Measurements from ENCODE around the gene UBE2L5.
"Not testable (repeated sequence)": the region's sequence is repeated elsewhere in the genome, so short reads cannot be mapped to it uniquely, and the experiment has no call there.

The UBE2L5 gene

GRCh38 chr13:30437177-30437576 is 14.9 kb downstream of the UBE2L5 start:
- CTCF ChIA-PET, result no interaction called here
- POLR2A ChIA-PET (ENCODE audit: low non-redundant PET), result no interaction called here
- DNase-seq (ENCODE audit: low spot score), result no peak
- H3K27ac ChIP-seq, result no peak overlapping the region
- no peak for TF ChIP-seq CTCF (conservative IDR thresholded peaks at IDR 0.05; ENCODE audit: low read depth)

- H3K27ac ChIP-seq, result no peak overlapping the region
- TF ChIP-seq CTCF (conservative IDR thresholded peaks at IDR 0.05; ENCODE audit: low read depth), result no peak
- ChIA-PET CTCF (no interaction called here), POLR2A (ENCODE audit: low non-redundant PET) (no interaction called here)
- no peak for DNase-seq (ENCODE audit: low spot score)
Measured at GRCh38 chr13:30438286-30438685, 16.0 kb downstream of the UBE2L5 start.

GRCh38 chr13:30440910-30441703 is 18.8 kb downstream of the UBE2L5 start:
- CTCF ChIA-PET, result no interaction called here
- no peak for TF ChIP-seq CTCF (conservative IDR thresholded peaks at IDR 0.05; ENCODE audit: low read depth)
- no peak overlapping the region for H3K27ac ChIP-seq
- DNase-seq (ENCODE audit: low spot score), result no peak
- POLR2A ChIA-PET (ENCODE audit: low non-redundant PET), result no interaction called here

GRCh38 chr13:30442926-30443325 is 20.6 kb downstream of the UBE2L5 start:
- no peak for DNase-seq (ENCODE audit: low spot score)
- TF ChIP-seq CTCF (conservative IDR thresholded peaks at IDR 0.05; ENCODE audit: low read depth), result no peak
- CTCF ChIA-PET, result interaction anchor here (0.7 kb wide), 1 partner anchor 167 kb away, joined by 3 read pairs; no protein-coding TSS in a partner anchor
- no peak overlapping the region for H3K27ac ChIP-seq
- POLR2A ChIA-PET (ENCODE audit: low non-redundant PET), result no interaction called here

- DNase-seq (ENCODE audit: low spot score); POLR2A ChIA-PET (ENCODE audit: low non-redundant PET); H3K27ac ChIP-seq: not testable (repeated sequence)
- CTCF ChIA-PET, result interaction anchor here (0.7 kb wide), 1 partner anchor 167 kb away, joined by 3 read pairs; no protein-coding TSS in a partner anchor
Measured at GRCh38 chr13:30443491-30443890, 21.2 kb downstream of the UBE2L5 start.

- no peak overlapping the region for H3K27ac ChIP-seq
- ChIA-PET POLR2A (ENCODE audit: low non-redundant PET) (no interaction called here), CTCF (no interaction called here)
- no peak for DNase-seq (ENCODE audit: low spot score)
- no peak for TF ChIP-seq CTCF (conservative IDR thresholded peaks at IDR 0.05; ENCODE audit: low read depth)
Measured at GRCh38 chr13:30443957-30444404, 21.7 kb downstream of the UBE2L5 start.

GRCh38 chr13:30446126-30446500 is 23.8 kb downstream of the UBE2L5 start:
- ChIA-PET CTCF (no interaction called here), POLR2A (ENCODE audit: low non-redundant PET) (no interaction called here)
- DNase-seq (ENCODE audit: low spot score), result no peak
- TF ChIP-seq CTCF (conservative IDR thresholded peaks at IDR 0.05; ENCODE audit: low read depth), result no peak
- peak overlapping the region; percentile 86 for H3K27ac ChIP-seq
